ENCODE data around the gene GIMAP2.

Gene GIMAP2

DNA sequence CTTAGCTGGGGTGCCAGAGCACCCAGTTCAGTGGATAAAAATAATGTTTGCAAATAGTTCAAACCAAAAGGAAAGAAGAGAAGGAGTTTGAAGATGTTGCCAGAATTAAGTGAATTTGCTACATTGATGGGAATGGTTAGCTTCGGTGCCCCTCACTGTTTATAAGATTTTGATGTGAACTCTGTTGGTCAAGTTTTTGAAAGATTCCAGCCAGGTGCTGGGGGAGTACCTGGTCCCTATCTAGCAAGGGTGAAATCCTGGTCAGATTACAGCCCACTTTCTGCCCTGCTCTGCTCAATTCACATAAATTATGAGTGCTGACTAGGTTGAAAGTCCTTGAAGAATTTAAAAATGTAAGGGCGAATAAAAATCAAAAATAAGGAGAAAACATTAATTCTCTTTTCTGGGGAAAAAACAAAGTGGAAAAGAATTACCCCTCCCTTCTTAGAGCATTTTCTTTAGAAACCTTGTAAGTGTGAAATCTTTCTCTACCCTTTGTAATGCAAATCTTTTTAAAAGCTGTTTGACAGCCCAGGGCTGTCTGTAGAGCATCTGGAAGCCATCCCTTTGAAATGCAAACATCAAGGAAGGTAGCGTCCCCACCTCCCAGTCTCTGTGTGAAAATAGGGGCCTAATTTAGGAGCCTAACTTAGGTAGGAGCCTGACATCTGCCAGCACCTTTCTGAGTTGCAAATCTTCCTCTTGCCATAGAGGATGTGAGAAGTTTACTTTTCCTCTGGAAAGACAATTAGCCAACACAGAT lies 50.3 kb downstream of the GIMAP2 start:
- no peak for DNase-seq

DNA sequence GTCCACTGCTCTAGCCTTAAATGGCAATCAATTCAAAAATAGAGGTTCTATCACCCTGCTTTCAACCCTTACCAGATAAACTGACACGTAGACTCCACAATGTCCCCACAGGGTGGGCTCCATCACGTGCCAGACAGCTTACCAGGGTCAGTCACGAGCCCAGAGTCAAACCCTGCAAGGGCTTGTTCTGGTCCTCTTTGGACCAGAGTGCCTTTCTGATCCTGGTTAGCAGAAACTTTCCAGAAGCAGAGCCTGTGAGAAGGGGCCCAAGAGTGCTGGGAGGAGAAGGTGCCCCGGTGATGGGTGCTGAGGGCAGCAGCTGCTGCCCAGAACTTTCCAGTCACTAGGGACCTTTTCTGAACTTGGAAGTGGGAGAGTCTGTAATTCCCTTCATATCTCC lies 51.4 kb downstream of the GIMAP2 start:
- no peak for DNase-seq

GRCh38 chr7:150737265-150738055 lies 52.0 kb downstream of the GIMAP2 start, which contains the start of gene GIMAP5:
Gene GIMAP5, plus strand, starts transcription at chr7:150737418. Its CDS starts 3,467 bp downstream, at chr7:150740885.
- no peak for DNase-seq

DNA sequence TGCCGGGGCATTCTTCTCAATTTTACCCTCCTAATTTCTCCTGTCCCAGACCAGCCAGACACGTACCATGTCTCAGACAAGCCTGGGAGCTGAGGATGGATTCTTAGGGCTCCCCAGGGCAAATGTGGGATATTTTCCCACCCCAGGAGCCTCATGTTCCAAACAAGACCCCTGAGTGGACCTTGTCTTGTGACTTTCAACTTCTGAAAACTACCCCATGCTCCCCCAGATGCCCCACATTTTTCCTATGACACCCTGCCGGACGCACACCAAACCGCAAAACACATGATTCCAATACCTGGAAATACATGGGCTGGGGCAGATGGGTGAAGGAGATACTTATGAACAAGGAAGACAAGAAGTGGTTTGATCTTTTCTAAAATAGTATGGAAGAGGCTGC lies 52.6 kb downstream of the GIMAP2 start:
- DNase-seq: no peak

DNA sequence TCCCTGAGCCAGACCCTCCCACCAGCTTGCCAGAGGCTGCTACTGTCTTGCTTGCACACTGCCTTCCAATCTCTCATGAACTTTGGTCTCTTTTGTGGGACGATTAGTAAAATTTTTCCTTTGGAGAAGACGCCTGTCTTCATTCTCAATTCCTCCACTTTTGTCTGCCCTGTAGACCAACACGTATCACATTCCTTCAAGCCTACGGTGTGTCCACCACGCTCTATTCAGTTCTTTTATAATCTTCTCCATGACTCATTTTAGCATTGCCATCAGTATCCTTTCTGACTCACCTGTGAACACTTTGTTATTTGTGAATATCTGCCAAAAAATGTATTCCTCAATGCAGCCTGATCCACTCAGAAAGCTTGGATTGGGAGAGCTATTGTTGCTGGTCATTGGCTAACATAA lies 53.1 kb downstream of the GIMAP2 start:
- no peak for DNase-seq

- no peak for DNase-seq
Measured at GRCh38 chr7:150739033-150739432, 53.5 kb downstream of the GIMAP2 start.

GRCh38 chr7:150740053-150740452 lies 54.5 kb downstream of the GIMAP2 start:
- no peak for DNase-seq

DNA sequence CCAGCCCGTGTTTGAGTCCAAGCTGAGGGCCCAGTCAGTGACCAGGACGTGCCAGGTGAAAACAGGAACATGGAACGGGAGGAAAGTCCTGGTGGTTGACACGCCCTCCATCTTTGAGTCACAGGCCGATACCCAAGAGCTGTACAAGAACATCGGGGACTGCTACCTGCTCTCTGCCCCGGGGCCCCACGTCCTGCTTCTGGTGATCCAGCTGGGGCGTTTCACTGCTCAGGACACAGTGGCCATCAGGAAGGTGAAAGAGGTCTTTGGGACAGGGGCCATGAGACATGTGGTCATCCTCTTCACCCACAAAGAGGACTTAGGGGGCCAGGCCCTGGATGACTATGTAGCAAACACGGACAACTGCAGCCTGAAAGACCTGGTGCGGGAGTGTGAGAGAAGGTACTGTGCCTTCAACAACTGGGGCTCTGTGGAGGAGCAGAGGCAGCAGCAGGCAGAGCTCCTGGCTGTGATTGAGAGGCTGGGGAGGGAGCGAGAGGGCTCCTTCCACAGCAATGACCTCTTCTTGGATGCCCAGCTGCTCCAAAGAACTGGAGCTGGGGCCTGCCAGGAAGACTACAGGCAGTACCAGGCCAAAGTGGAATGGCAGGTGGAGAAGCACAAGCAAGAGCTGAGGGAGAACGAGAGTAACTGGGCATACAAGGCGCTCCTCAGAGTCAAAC lies 56.9 kb downstream of the GIMAP2 start:
- DNase-seq: no peak
